PC-3 (cell line): ENCODE measurements around the gene HIP1R. TPM values are rescaled to one million over a fixed set of nuclear protein-coding genes. Genes with fewer than 3 reads are reported as not detected.

ENCODE experiments used
- ATAC-seq: fragments of 200-7000 bp; cut with Tn5 transposase; 2 replicates; pipeline ENCODE4 v1.9.1; 2020; ENCODE audit warnings: mild to moderate bottlenecking, moderate library complexity
- BruUV-seq: library from RNA; stranded (reverse); fragments of 400-500 nt; replicated peaks from 2 replicates; lab custom pipeline; 2021; lab: Mats Ljungman, UMichigan
- CTCF ChIA-PET: fragments of 300-600 bp; sonication (Branson Sonifier 250); formaldehyde crosslinking; loops from one replicate; lab custom pipeline; 2022; ENCODE audit warnings: antibody characterized with exemption; lab: Charles Lee
- POLR2A ChIA-PET: fragments of 300-600 bp; sonication (Branson Sonifier 250); formaldehyde crosslinking; loops from one replicate; lab custom pipeline; 2022; ENCODE audit warnings: antibody characterized with exemption; ENCODE audit not compliant: unreplicated experiment; lab: Charles Lee
- DNase-seq: peaks from one replicate; pipeline ENCODE4 v3.0.0-alpha.2; 2015
- H2AFZ ChIP-seq: fragments of 300-600 bp; sonication (generic); 2 replicates; pipeline ENCODE4 v1.6.0; 2016; ENCODE audit warnings: antibody characterized with exemption, low read length
- H3F3A ChIP-seq: fragments of 300-600 bp; sonication (generic); one replicate; pipeline ENCODE4 v1.6.0; 2017; ENCODE audit warnings: antibody characterized with exemption, low read length, control low read depth, mild to moderate bottlenecking; ENCODE audit not compliant: unreplicated experiment
- H3K27ac ChIP-seq: fragments of 300-600 bp; sonication (generic); 2 replicates; pipeline ENCODE4 v1.5.1; 2016; ENCODE audit warnings: mild to moderate bottlenecking, low read length
- H3K27me3 ChIP-seq: fragments of 300-600 bp; sonication (generic); 2 replicates; pipeline ENCODE4 v1.6.1; 2016; ENCODE audit warnings: low read length, mixed read lengths
- H3K36me3 ChIP-seq: fragments of 300-600 bp; sonication (generic); 2 replicates; pipeline ENCODE4 v1.6.1; 2016; ENCODE audit warnings: low read depth, mixed run types, low read length, mixed read lengths
- H3K4me1 ChIP-seq: fragments of 300-600 bp; sonication (generic); 2 replicates; pipeline ENCODE4 v1.5.1; 2016; ENCODE audit warnings: low read length; ENCODE audit not compliant: insufficient read depth
- H3K4me2 ChIP-seq: fragments of 300-600 bp; sonication (generic); 2 replicates; pipeline ENCODE4 v1.6.0; 2016; ENCODE audit warnings: low read length
- H3K4me3 ChIP-seq: fragments of 300-600 bp; sonication (generic); 2 replicates; pipeline ENCODE4 v1.5.1; 2016; ENCODE audit warnings: mild to moderate bottlenecking, low read length, mixed read lengths
- H3K79me2 ChIP-seq: fragments of 300-600 bp; sonication (generic); 2 replicates; pipeline ENCODE4 v1.6.1; 2017; ENCODE audit warnings: low read length, mixed read lengths
- H3K9ac ChIP-seq: fragments of 300-600 bp; sonication (generic); 2 replicates; pipeline ENCODE4 v1.6.0; 2016; ENCODE audit warnings: mild to moderate bottlenecking, low read length
- H3K9me2 ChIP-seq: fragments of 300-600 bp; sonication (generic); replicated peaks from 2 replicates; pipeline ENCODE4 v1.6.1; 2016; ENCODE audit warnings: mixed run types, low read length, mixed read lengths
- H3K9me3 ChIP-seq: fragments of 300-600 bp; sonication (generic); 2 replicates; pipeline ENCODE4 v1.6.1; 2016; ENCODE audit warnings: low read length, mixed read lengths
- H4K20me1 ChIP-seq: fragments of 300-600 bp; sonication (generic); 2 replicates; pipeline ENCODE4 v1.6.1; 2016; ENCODE audit warnings: low read length, mixed read lengths
- EZH2 ChIP-seq: fragments of 300-600 bp; sonication (generic); IDR thresholded peaks from one replicate; pipeline ENCODE4 v1.6.1; 2017; ENCODE audit warnings: antibody characterized with exemption, mild to moderate bottlenecking, low read length; ENCODE audit not compliant: unreplicated experiment
- EZH2phosphoT487 ChIP-seq: fragments of 300-600 bp; sonication (generic); IDR thresholded peaks from 2 replicates; pipeline ENCODE4 v1.6.1; 2018; ENCODE audit warnings: mild to moderate bottlenecking, antibody characterized with exemption, low read length, borderline replicate concordance
- intact Hi-C: fragments of 100-400 bp; cut with micrococcal nuclease; formaldehyde crosslinking; loops from 2 replicates; pipeline ENCODE4 v1.9.0; 2023
- total RNA-seq: library from RNA; depleted of rRNA; stranded (reverse); fragments of >200 nt; gene quantifications from 2 replicates; pipeline ENCODE4 v1.2.3, GENCODE V29; 2014
- TF ChIP-seq, protein P1 (sequence below): fragments of 300-600 bp; sonication (generic); conservative IDR thresholded peaks from 2 replicates; pipeline ENCODE4 v1.5.1; 2017; ENCODE audit warnings: antibody characterized with exemption, low read depth, mild to moderate bottlenecking, low read length

HIP1R gene
- total RNA-seq, 1 experiment from 2014 or later = 46.1 TPM

DNA sequence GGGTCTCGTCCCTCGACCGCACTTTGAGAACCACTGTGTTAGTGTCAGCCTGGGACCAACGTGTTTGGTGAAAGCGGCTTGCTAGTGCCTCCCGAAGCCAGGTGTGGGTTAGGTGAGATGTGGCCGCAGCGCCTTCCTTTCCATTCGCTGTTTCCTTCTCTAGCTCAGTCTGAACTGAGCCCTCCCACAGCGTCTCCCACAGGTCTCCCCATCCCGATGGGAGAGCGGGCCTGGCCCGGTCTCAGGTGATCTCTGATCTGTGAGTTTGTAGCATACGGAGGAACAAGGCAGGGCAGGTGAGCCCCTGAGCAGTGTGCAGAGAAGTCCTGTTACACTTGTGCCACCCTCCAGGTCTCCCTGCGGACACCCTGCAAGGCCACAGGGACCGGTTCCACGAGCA is 19.3 kb downstream of the HIP1R start:
- CTCF ChIA-PET = no interaction called here
- no TSS peak for BruUV-seq

DNA sequence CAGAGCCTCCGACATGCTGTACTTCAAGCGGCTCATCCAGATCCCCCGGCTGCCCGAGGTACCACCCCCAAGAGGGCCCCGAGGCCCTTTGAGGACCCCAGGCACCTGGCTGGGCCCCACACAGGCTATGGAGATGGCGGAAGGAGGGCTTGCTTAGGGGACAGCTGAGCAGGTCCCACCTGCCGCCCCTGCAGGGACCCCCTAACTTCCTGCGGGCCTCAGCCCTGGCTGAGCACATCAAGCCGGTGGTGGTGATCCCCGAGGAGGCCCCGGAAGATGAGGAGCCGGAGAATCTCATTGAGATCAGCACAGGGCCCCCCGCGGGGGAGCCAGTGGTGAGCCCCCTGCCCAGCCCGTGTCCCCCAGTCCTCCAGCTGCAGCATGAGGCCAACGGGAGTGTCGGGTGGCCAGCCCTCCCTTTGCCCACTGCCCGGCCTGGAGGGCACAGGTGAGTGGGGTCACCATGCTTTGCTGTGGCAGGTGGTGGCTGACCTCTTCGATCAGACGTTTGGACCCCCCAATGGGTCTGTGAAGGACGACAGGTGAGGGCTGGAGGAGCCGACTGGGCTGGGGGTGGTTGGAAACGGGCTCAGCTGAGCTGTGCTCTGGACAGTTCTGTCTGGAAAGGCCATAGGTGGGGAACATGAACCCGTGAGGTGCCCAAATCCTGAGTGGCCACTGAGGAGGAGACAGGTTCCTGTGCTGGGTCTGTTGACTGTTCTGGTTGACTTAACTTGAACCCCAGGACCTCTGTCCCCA is 20.0 kb downstream of the HIP1R start:
- POLR2A ChIA-PET = no interaction called here
- TF ChIP-seq, protein P1, sequence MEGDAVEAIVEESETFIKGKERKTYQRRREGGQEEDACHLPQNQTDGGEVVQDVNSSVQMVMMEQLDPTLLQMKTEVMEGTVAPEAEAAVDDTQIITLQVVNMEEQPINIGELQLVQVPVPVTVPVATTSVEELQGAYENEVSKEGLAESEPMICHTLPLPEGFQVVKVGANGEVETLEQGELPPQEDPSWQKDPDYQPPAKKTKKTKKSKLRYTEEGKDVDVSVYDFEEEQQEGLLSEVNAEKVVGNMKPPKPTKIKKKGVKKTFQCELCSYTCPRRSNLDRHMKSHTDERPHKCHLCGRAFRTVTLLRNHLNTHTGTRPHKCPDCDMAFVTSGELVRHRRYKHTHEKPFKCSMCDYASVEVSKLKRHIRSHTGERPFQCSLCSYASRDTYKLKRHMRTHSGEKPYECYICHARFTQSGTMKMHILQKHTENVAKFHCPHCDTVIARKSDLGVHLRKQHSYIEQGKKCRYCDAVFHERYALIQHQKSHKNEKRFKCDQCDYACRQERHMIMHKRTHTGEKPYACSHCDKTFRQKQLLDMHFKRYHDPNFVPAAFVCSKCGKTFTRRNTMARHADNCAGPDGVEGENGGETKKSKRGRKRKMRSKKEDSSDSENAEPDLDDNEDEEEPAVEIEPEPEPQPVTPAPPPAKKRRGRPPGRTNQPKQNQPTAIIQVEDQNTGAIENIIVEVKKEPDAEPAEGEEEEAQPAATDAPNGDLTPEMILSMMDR = no peak
- no peak for TF ChIP-seq EZH2
- TF ChIP-seq EZH2phosphoT487 = no peak
- CTCF ChIA-PET = no interaction called here

More for the DNA sequence above, 19.3 kb downstream of the HIP1R start:
- H3K79me2 ChIP-seq = no peaks in the 10 kb centered on the region
- no peaks in the 10 kb centered on the region for H3K27me3 ChIP-seq
- H3K36me3 ChIP-seq = no peaks in the 10 kb centered on the region
- H3K9ac ChIP-seq = no peak overlapping the region
- peaks cover 15% of the 10 kb centered on the region for H3K4me1 ChIP-seq
- intact Hi-C loops = no loop called here
- no peaks in the 10 kb centered on the region for H3K9me3 ChIP-seq
- H2AFZ ChIP-seq = no peak overlapping the region
- H3K4me2 ChIP-seq = no peak overlapping the region
- DNase-seq (no peak), ATAC-seq (no peak)
- POLR2A ChIA-PET = no interaction called here
- TF ChIP-seq EZH2 = no peak
- no peak for TF ChIP-seq EZH2phosphoT487
- TF ChIP-seq, protein P1 = no peak
- no peak overlapping the region for H3K4me3 ChIP-seq
- no peak overlapping the region for H3K27ac ChIP-seq
- no peaks in the 10 kb centered on the region for H4K20me1 ChIP-seq
- H3K9me2 ChIP-seq = no peaks in the 10 kb centered on the region
- no peaks in the 10 kb centered on the region for H3F3A ChIP-seq

More for the DNA sequence above, 20.0 kb downstream of the HIP1R start:
- H3K36me3 ChIP-seq = no peaks in the 10 kb centered on the region
- no peaks in the 10 kb centered on the region for H3K9me2 ChIP-seq
- H3F3A ChIP-seq = no peaks in the 10 kb centered on the region
- H3K27me3 ChIP-seq = no peaks in the 10 kb centered on the region
- no peak overlapping the region for H3K9ac ChIP-seq
- no peak overlapping the region for H3K4me3 ChIP-seq
- no TSS peak for BruUV-seq
- no peak overlapping the region for H2AFZ ChIP-seq
- H3K4me2 ChIP-seq = no peak overlapping the region
- no peak overlapping the region for H3K27ac ChIP-seq
- no peak for ATAC-seq
- intact Hi-C loops = no loop called here
- no peaks in the 10 kb centered on the region for H3K79me2 ChIP-seq
- peaks cover 15% of the 10 kb centered on the region for H3K4me1 ChIP-seq
- no peaks in the 10 kb centered on the region for H4K20me1 ChIP-seq
- H3K9me3 ChIP-seq = no peaks in the 10 kb centered on the region
- DNase-seq = no peak
